Measurements from ENCODE around the gene ZNF605.
"Not testable (repeated sequence)": the region's sequence is repeated elsewhere in the genome, so short reads cannot be mapped to it uniquely, and the experiment has no call there.

ZNF605 gene

GRCh38 chr12:132904718-132905328 lies 51.3 kb downstream of the ZNF605 start:
- FAIRE-seq = peak; percentile 15

GRCh38 chr12:132899033-132899432 lies 57.1 kb downstream of the ZNF605 start:
- no peak for FAIRE-seq

- no peak for FAIRE-seq
Observed at GRCh38 chr12:132888852-132889251, 67.3 kb downstream of the ZNF605 start.

- FAIRE-seq = peak; percentile 77
Observed at GRCh38 chr12:132887513-132888351, 68.4 kb downstream of the ZNF605 start, which contains the start of gene CHFR. Gene CHFR, minus strand, starts transcription at chr12:132887605. Its CDS starts 277 bp downstream, at chr12:132887328.

GRCh38 chr12:132886529-132887477 lies 69.3 kb downstream of the ZNF605 start:
- no peak for FAIRE-seq

GRCh38 chr12:132881818-132882217 lies 74.3 kb downstream of the ZNF605 start:
- FAIRE-seq = peak; percentile 88

- FAIRE-seq = not testable (repeated sequence)
Observed at GRCh38 chr12:132874620-132875019, 81.5 kb downstream of the ZNF605 start.

- no peak for FAIRE-seq
Observed at GRCh38 chr12:132874175-132874574, 81.9 kb downstream of the ZNF605 start.

- no peak for FAIRE-seq
Observed at GRCh38 chr12:132873724-132874123, 82.4 kb downstream of the ZNF605 start.

- no peak for FAIRE-seq
Observed at GRCh38 chr12:132872975-132873421, 83.1 kb downstream of the ZNF605 start.

- no peak for FAIRE-seq
Observed at GRCh38 chr12:132872073-132872855, 83.8 kb downstream of the ZNF605 start.

- FAIRE-seq = no peak
Observed at GRCh38 chr12:132869551-132869950, 86.6 kb downstream of the ZNF605 start.

Measured in endometrium (tissue), 2 donors.